CD4-positive, alpha-beta T cell (primary cell): ENCODE measurements around the gene HIP1. TPM values are rescaled to one million over a fixed set of nuclear protein-coding genes. Genes with fewer than 3 reads are reported as not detected.
"Not testable (repeated sequence)": the region's sequence is repeated elsewhere in the genome, so short reads cannot be mapped to it uniquely, and the experiment has no call there.

Experiments
- ATAC-seq: fragments of 200-7000 bp; cut with Tn5 transposase; one replicate; pipeline ENCODE4 v1.10.0; 2022; ENCODE audit warnings: mild to moderate bottlenecking; ENCODE audit not compliant: poor library complexity
- CTCF ChIA-PET: fragments of 350-600 bp; sonication (Branson Sonifier 250); formaldehyde crosslinking; loops from one replicate; lab custom pipeline; 2021; ENCODE audit warnings: antibody characterized with exemption, inconsistent platforms; lab: Charles Lee
- POLR2A ChIA-PET: fragments of 350-600 bp; sonication (Branson Sonifier 250); formaldehyde crosslinking; loops from one replicate; lab custom pipeline; 2021; ENCODE audit warnings: antibody characterized with exemption, inconsistent platforms; lab: Charles Lee
- DNase-seq, 14 experiments: peaks; one replicate each; pipeline ENCODE4 v3.0.0-alpha.2; 2013 to 2020; ENCODE audit warnings: mixed read lengths in 2 of 14
- H3K27ac ChIP-seq, 2 donors: one replicate each; pipeline versions ENCODE4 v1.5.1 to v1.7.0; 2013; ENCODE audit warnings: low read length in 2 of 2, low read depth in 1 of 2, mild to moderate bottlenecking in 1 of 2
- H3K27me3 ChIP-seq, 2 experiments: 1 replicate in 1 of 2; 2 replicates in 1 of 2; pipeline versions ENCODE4 v1.6.1 to v1.7.0; 2013; ENCODE audit warnings: low read length in 2 of 2, control low read depth in 1 of 2, mild to moderate bottlenecking in 1 of 2, moderate library complexity in 1 of 2; ENCODE audit not compliant: insufficient read depth in 2 of 2, control insufficient read depth in 1 of 2
- H3K36me3 ChIP-seq: one replicate; pipeline ENCODE4 v1.6.1; 2013; ENCODE audit warnings: low read length, control low read depth; ENCODE audit not compliant: insufficient read depth
- H3K4me1 ChIP-seq: one replicate; pipeline ENCODE4 v1.6.1; 2013; ENCODE audit warnings: low read length, control low read depth; ENCODE audit not compliant: insufficient read depth
- H3K4me3 ChIP-seq: one replicate; pipeline ENCODE4 v1.5.1; 2013; ENCODE audit warnings: mild to moderate bottlenecking, low read length, moderate library complexity
- H3K9me3 ChIP-seq, 2 experiments: 1 replicate in 1 of 2; 2 replicates in 1 of 2; pipeline versions ENCODE4 v1.6.1 to v1.7.0; 2013; ENCODE audit warnings: low read length in 2 of 2, mild to moderate bottlenecking in 2 of 2, control low read depth in 1 of 2, moderate library complexity in 1 of 2; ENCODE audit not compliant: control insufficient read depth in 1 of 2, insufficient read depth in 1 of 2
- H3K27ac Mint-ChIP-seq: one replicate; pipeline ENCODE4 v1.8.0; 2020; ENCODE audit warnings: mixed read lengths
- H3K27me3 Mint-ChIP-seq: one replicate; pipeline ENCODE4 v1.8.0; 2021; ENCODE audit warnings: mixed read lengths
- H3K36me3 Mint-ChIP-seq: one replicate; pipeline ENCODE4 v1.8.0; 2021; ENCODE audit warnings: low read depth, mixed read lengths
- H3K4me1 Mint-ChIP-seq: one replicate; pipeline ENCODE4 v1.8.0; 2021; ENCODE audit warnings: low read depth, mixed read lengths
- H3K4me3 Mint-ChIP-seq: one replicate; pipeline ENCODE4 v1.8.0; 2020; ENCODE audit warnings: mild to moderate bottlenecking, mixed read lengths
- H3K9me3 Mint-ChIP-seq: one replicate; pipeline ENCODE4 v1.8.0; 2020; ENCODE audit warnings: mixed read lengths
- CTCF ChIP-seq: fragments of 200-600 bp; IDR thresholded peaks from one replicate; pipeline ENCODE4 v1.8.0; 2022; ENCODE audit warnings: antibody characterized with exemption, mild to moderate bottlenecking
- intact Hi-C, 2 experiments: fragments of 100-400 bp; cut with DNase I in 1 of 2; cut with micrococcal nuclease in 1 of 2; formaldehyde crosslinking; loops; one replicate each; pipeline versions ENCODE4 v1.15.1 to v1.9.0; 2023 to 2025; cut with DNase I, micrococcal nuclease
- total RNA-seq, 174 experiments: library from RNA in 2 of 174; stranded (reverse) in 2 of 174; gene quantifications; one replicate each; pipeline ENCODE4 v1.2.3 and lab custom pipeline; 2021 to 2026

Gene HIP1
- total RNA-seq, 2 experiments from 2014 or later, result 1.5 to 1.7 TPM

- Mint-ChIP-seq H3K4me1 (no peaks in the 10 kb centered on the region), H3K9me3 (no peaks in the 10 kb centered on the region), H3K27ac (no peak overlapping the region), H3K27me3 (no peaks in the 10 kb centered on the region), H3K36me3 (no peaks in the 10 kb centered on the region), H3K4me3 (no peak overlapping the region)
- no peaks in the 10 kb centered on the region for H3K9me3 ChIP-seq
- CTCF ChIA-PET, result no interaction called here
- H3K27me3 ChIP-seq, result no peaks in the 10 kb centered on the region
- no peaks in the 10 kb centered on the region for H3K4me1 ChIP-seq
- POLR2A ChIA-PET, result interaction anchor here (0.7 kb wide), 1 partner anchor 1162 kb away, joined by 4 read pairs; no protein-coding TSS in a partner anchor
- H3K27ac ChIP-seq, result no peak overlapping the region
- H3K36me3 ChIP-seq, result peaks cover 2% of the 10 kb centered on the region
- intact Hi-C loops, result no loop called here
- ATAC-seq (no peak), DNase-seq (no peak)
- H3K4me3 ChIP-seq, result no peak overlapping the region
- no peak for TF ChIP-seq CTCF
These were observed 166.3 kb downstream of the HIP1 start for GRCh38 chr7:75572396-75572795.

GRCh38 chr7:75571209-75571608 lies 167.5 kb downstream of the HIP1 start:
- H3K27ac Mint-ChIP-seq, result no peak overlapping the region
- no peaks in the 10 kb centered on the region for H3K4me1 Mint-ChIP-seq
- no peak overlapping the region for H3K27ac ChIP-seq
- no peak overlapping the region for H3K4me3 ChIP-seq
- H3K9me3 ChIP-seq, result no peaks in the 10 kb centered on the region
- no peaks in the 10 kb centered on the region for H3K9me3 Mint-ChIP-seq
- CTCF ChIA-PET, result no interaction called here
- no peak for TF ChIP-seq CTCF
- H3K4me1 ChIP-seq, result no peaks in the 10 kb centered on the region
- DNase-seq (no peak), ATAC-seq (no peak)
- H3K27me3 ChIP-seq, result no peaks in the 10 kb centered on the region
- POLR2A ChIA-PET, result no interaction called here
- intact Hi-C loops, result no loop called here
- H3K36me3 ChIP-seq, result peaks cover 2% of the 10 kb centered on the region
- no peaks in the 10 kb centered on the region for H3K36me3 Mint-ChIP-seq
- no peak overlapping the region for H3K4me3 Mint-ChIP-seq
- no peaks in the 10 kb centered on the region for H3K27me3 Mint-ChIP-seq

GRCh38 chr7:75569629-75570282 lies 169.0 kb downstream of the HIP1 start:
- CTCF ChIA-PET, result interaction anchor here (0.6 kb wide), 1 partner anchor 185 kb away, joined by 4 read pairs; no protein-coding TSS in a partner anchor
- H3K27me3 Mint-ChIP-seq, H3K4me3 ChIP-seq, H3K9me3 ChIP-seq, H3K36me3 ChIP-seq, H3K36me3 Mint-ChIP-seq, H3K4me3 Mint-ChIP-seq, intact Hi-C loops, POLR2A ChIA-PET, H3K9me3 Mint-ChIP-seq, H3K27ac ChIP-seq, H3K4me1 Mint-ChIP-seq, ATAC-seq, H3K27ac Mint-ChIP-seq, H3K27me3 ChIP-seq, H3K4me1 ChIP-seq: not testable (repeated sequence)
- peak in 3 of 14 experiments; percentile 9 to 41 (median 29) for DNase-seq
